ENCODE data around the gene ITPKC.

DNA sequence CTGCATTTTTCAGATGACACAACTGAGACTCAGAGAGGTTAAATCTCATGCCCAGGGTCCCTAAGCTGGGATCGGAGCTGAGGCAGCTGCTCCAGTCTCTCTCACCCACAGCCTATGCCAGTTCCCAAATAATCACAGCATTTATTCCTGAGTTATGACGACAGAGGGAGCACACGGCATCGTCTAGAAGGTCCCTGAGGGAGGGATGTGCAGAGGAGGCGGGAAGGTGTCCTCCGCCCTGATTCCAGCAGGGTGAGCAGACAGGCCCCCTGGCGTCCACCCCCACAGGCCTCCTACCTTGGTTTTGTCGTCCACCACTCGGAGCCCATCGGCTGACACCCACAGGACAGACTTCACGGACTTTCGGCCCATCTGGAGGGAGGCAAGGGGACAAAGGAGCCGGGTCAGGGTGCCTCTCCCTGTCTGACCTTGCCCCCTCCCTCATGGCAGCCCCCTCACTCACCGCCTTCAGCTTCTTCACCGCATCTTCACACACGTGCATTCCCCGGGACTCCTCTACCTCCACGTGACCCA is 34.4 kb upstream of the ITPKC start:
- TF ChIP-seq, protein P1, sequence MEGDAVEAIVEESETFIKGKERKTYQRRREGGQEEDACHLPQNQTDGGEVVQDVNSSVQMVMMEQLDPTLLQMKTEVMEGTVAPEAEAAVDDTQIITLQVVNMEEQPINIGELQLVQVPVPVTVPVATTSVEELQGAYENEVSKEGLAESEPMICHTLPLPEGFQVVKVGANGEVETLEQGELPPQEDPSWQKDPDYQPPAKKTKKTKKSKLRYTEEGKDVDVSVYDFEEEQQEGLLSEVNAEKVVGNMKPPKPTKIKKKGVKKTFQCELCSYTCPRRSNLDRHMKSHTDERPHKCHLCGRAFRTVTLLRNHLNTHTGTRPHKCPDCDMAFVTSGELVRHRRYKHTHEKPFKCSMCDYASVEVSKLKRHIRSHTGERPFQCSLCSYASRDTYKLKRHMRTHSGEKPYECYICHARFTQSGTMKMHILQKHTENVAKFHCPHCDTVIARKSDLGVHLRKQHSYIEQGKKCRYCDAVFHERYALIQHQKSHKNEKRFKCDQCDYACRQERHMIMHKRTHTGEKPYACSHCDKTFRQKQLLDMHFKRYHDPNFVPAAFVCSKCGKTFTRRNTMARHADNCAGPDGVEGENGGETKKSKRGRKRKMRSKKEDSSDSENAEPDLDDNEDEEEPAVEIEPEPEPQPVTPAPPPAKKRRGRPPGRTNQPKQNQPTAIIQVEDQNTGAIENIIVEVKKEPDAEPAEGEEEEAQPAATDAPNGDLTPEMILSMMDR (conservative IDR thresholded peaks at IDR 0.05; ENCODE audit: low read length), result no peak
- no peak for TF ChIP-seq EZH2phosphoT487 (IDR thresholded peaks at IDR 0.05; ENCODE audit: borderline replicate concordance)
